ENCODE data around the gene TNFRSF25.

The TNFRSF25 gene

DNA sequence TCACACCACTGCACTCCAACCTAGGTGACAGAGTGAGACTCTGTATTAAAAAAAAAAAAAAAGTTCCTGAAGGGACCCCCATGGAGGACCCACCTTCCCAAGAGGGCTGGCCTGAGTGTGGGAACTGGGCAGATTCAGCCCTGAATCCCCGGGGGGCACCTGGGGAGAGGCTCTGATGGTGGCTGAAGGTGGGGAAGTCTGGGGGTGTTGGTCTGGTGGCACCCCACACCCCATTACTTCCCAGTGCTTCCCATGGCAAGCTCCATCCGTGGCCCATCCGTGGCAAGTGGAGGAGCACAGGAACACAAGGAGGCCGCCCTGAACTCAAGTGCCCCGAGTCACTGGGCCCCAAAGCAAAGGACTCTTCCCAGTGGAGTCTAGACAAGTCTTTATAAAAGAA, 778 bp upstream of the TNFRSF25 start:
- H3K27ac Mint-ChIP-seq = no peak overlapping the region
- no peak for DNase-seq
- peaks cover 37% of the 10 kb centered on the region for H3K27me3 Mint-ChIP-seq (ENCODE audit: low read depth, poor library complexity)
- no peaks in the 10 kb centered on the region for H3K9me3 Mint-ChIP-seq
- peaks cover 16% of the 10 kb centered on the region for H3K36me3 Mint-ChIP-seq (ENCODE audit: low read depth)
- TF ChIP-seq, protein P1, sequence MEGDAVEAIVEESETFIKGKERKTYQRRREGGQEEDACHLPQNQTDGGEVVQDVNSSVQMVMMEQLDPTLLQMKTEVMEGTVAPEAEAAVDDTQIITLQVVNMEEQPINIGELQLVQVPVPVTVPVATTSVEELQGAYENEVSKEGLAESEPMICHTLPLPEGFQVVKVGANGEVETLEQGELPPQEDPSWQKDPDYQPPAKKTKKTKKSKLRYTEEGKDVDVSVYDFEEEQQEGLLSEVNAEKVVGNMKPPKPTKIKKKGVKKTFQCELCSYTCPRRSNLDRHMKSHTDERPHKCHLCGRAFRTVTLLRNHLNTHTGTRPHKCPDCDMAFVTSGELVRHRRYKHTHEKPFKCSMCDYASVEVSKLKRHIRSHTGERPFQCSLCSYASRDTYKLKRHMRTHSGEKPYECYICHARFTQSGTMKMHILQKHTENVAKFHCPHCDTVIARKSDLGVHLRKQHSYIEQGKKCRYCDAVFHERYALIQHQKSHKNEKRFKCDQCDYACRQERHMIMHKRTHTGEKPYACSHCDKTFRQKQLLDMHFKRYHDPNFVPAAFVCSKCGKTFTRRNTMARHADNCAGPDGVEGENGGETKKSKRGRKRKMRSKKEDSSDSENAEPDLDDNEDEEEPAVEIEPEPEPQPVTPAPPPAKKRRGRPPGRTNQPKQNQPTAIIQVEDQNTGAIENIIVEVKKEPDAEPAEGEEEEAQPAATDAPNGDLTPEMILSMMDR (IDR thresholded peaks at IDR 0.05) = no peak
- H3K4me3 Mint-ChIP-seq = no peak overlapping the region
- no peaks in the 10 kb centered on the region for H3K4me1 Mint-ChIP-seq

DNA sequence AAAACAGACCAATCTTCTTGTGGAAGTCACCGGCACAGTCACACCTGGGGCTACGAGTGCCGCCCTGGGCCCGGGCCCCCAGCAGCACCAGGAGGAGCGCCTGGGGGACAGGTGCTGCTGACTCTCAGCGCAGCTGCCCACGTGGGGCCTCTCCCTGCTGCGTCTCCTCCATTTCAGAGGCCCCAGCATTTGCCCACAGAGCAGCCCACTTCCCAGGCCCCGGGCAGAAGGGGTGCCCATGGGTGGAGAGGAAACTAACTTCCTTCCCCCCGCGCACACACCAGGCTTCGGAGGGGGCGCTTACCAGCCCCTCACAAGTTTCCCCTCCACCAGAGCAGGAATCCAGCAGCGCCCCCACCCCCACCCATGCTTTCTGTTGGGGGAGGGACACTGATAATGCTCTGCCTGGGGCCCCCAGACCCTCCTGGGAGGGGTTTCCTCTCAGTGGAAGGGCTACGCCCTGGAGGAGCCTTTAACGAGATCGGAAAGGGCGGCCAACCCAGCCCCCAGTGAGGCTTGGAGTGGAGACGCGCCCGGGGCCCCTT, 440 bp downstream of the TNFRSF25 start:
- Mint-ChIP-seq H3K27me3 (ENCODE audit: low read depth, poor library complexity) (peaks cover 42% of the 10 kb centered on the region), H3K4me3 (no peak overlapping the region), H3K4me1 (peaks cover 6% of the 10 kb centered on the region), H3K36me3 (ENCODE audit: low read depth) (peaks cover 16% of the 10 kb centered on the region), H3K27ac (no peak overlapping the region), H3K9me3 (no peaks in the 10 kb centered on the region)
- no peak for DNase-seq
- TF ChIP-seq, protein P1 (IDR thresholded peaks at IDR 0.05) = no peak

DNA sequence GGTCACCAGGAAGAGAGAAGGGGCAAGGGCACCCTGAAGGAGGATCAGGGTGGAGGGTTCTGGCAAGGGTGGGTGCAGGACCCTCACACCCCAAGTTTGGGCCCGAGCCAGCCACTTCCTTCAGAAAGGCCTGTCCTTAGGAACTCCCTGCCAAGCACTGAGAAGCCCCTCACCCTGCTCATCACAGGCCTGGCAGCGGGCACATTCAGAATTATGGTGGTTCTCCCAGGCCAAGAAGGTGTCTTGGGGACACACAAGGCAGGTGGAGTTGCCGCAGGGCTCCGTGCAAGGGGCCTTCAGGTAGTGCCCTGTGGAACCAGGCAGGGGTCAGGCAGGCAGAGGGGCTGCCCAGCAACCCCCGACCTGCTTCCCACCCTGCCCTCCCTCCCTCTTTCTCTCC, 1.1 kb downstream of the TNFRSF25 start:
- peaks cover 12% of the 10 kb centered on the region for H3K4me1 Mint-ChIP-seq
- peaks cover 16% of the 10 kb centered on the region for H3K36me3 Mint-ChIP-seq (ENCODE audit: low read depth)
- H3K27me3 Mint-ChIP-seq (ENCODE audit: low read depth, poor library complexity) = peaks cover 42% of the 10 kb centered on the region
- TF ChIP-seq, protein P1 (IDR thresholded peaks at IDR 0.05) = no peak
- no peak overlapping the region for H3K27ac Mint-ChIP-seq
- no peak overlapping the region for H3K4me3 Mint-ChIP-seq
- no peak for DNase-seq
- H3K9me3 Mint-ChIP-seq = no peaks in the 10 kb centered on the region

- Mint-ChIP-seq H3K4me3 (no peak overlapping the region), H3K27ac (no peak overlapping the region), H3K4me1 (peaks cover 17% of the 10 kb centered on the region), H3K36me3 (ENCODE audit: low read depth) (peaks cover 16% of the 10 kb centered on the region), H3K9me3 (no peaks in the 10 kb centered on the region), H3K27me3 (ENCODE audit: low read depth, poor library complexity) (peaks cover 46% of the 10 kb centered on the region)
- no peak for DNase-seq
- TF ChIP-seq, protein P1 (IDR thresholded peaks at IDR 0.05) = no peak
Measured at GRCh38 chr1:6464514-6464836, 1.5 kb downstream of the TNFRSF25 start.

- no peaks in the 10 kb centered on the region for H3K9me3 Mint-ChIP-seq
- TF ChIP-seq, protein P1 (IDR thresholded peaks at IDR 0.05) = no peak
- H3K36me3 Mint-ChIP-seq (ENCODE audit: low read depth) = peaks cover 11% of the 10 kb centered on the region
- H3K4me3 Mint-ChIP-seq = no peak overlapping the region
- peaks cover 20% of the 10 kb centered on the region for H3K4me1 Mint-ChIP-seq
- no peak for DNase-seq
- H3K27me3 Mint-ChIP-seq (ENCODE audit: low read depth, poor library complexity) = peaks cover 49% of the 10 kb centered on the region
- no peak overlapping the region for H3K27ac Mint-ChIP-seq
Measured at GRCh38 chr1:6463120-6463412, 2.9 kb downstream of the TNFRSF25 start.

- TF ChIP-seq, protein P1 (IDR thresholded peaks at IDR 0.05) = no peak
- Mint-ChIP-seq H3K9me3 (no peaks in the 10 kb centered on the region), H3K4me3 (no peak overlapping the region), H3K4me1 (peaks cover 22% of the 10 kb centered on the region), H3K27ac (no peak overlapping the region), H3K27me3 (ENCODE audit: low read depth, poor library complexity) (peaks cover 47% of the 10 kb centered on the region), H3K36me3 (ENCODE audit: low read depth) (peaks cover 11% of the 10 kb centered on the region)
- no peak for DNase-seq
Measured at GRCh38 chr1:6462412-6463119, 3.4 kb downstream of the TNFRSF25 start.

Measured in nephron progenitor cell (in vitro differentiated cells).